ENCODE results near the gene SPIRE2. TPM values are rescaled to one million over a fixed set of nuclear protein-coding genes. Genes with fewer than 3 reads are reported as not detected.

Gene SPIRE2
- total RNA-seq, 1 experiment from 2014 or later, result 3.8 TPM

GRCh38 chr16:89899879-89900481, 71.7 kb downstream of the SPIRE2 start:
- Mint-ChIP-seq H3K4me3 (ENCODE audit: unreplicated experiment) (no peak overlapping the region), H3K27ac (ENCODE audit: low read depth, unreplicated experiment) (no peak overlapping the region), H3K36me3 (ENCODE audit: insufficient read depth, unreplicated experiment) (peaks cover 57% of the 10 kb centered on the region), H3K4me1 (ENCODE audit: insufficient read depth, unreplicated experiment) (no peaks in the 10 kb centered on the region), H3K9me3 (ENCODE audit: unreplicated experiment) (no peaks in the 10 kb centered on the region), H3K27me3 (ENCODE audit: insufficient read depth, unreplicated experiment) (no peaks in the 10 kb centered on the region)
- no peak for DNase-seq (ENCODE audit: unreplicated experiment)
- intact Hi-C loops (cut with micrococcal nuclease), result no loop called here
- TF ChIP-seq CTCF (IDR thresholded peaks at IDR 0.05; ENCODE audit: unreplicated experiment), result no peak
- POLR2A ChIA-PET, result interaction anchor here (0.9 kb wide), 1 partner anchor 9 kb away, joined by 4 read pairs; no protein-coding TSS in a partner anchor
- CTCF ChIA-PET, result no interaction called here
- BruUV-seq (replicated peaks), result no TSS peak

GRCh38 chr16:89900885-89901284, 72.6 kb downstream of the SPIRE2 start:
- ChIA-PET CTCF (no interaction called here), POLR2A (interaction anchor here (1.1 kb wide), 1 partner anchor 9 kb away, joined by 3 read pairs; no protein-coding TSS in a partner anchor)
- no peaks in the 10 kb centered on the region for H3K27me3 Mint-ChIP-seq (ENCODE audit: insufficient read depth, unreplicated experiment)
- peaks cover 60% of the 10 kb centered on the region for H3K36me3 Mint-ChIP-seq (ENCODE audit: insufficient read depth, unreplicated experiment)
- no peaks in the 10 kb centered on the region for H3K9me3 Mint-ChIP-seq (ENCODE audit: unreplicated experiment)
- H3K4me3 Mint-ChIP-seq (ENCODE audit: unreplicated experiment), result no peak overlapping the region
- BruUV-seq (replicated peaks), result no TSS peak
- H3K4me1 Mint-ChIP-seq (ENCODE audit: insufficient read depth, unreplicated experiment), result no peaks in the 10 kb centered on the region
- no peak overlapping the region for H3K27ac Mint-ChIP-seq (ENCODE audit: low read depth, unreplicated experiment)
- TF ChIP-seq CTCF (IDR thresholded peaks at IDR 0.05; ENCODE audit: unreplicated experiment), result no peak
- no peak for DNase-seq (ENCODE audit: unreplicated experiment)
- intact Hi-C loops (cut with micrococcal nuclease), result no loop called here

GRCh38 chr16:89902980-89903379, 74.7 kb downstream of the SPIRE2 start:
- Mint-ChIP-seq H3K27me3 (ENCODE audit: insufficient read depth, unreplicated experiment) (no peaks in the 10 kb centered on the region), H3K4me3 (ENCODE audit: unreplicated experiment) (no peak overlapping the region), H3K4me1 (ENCODE audit: insufficient read depth, unreplicated experiment) (no peaks in the 10 kb centered on the region), H3K27ac (ENCODE audit: low read depth, unreplicated experiment) (no peak overlapping the region), H3K9me3 (ENCODE audit: unreplicated experiment) (no peaks in the 10 kb centered on the region), H3K36me3 (ENCODE audit: insufficient read depth, unreplicated experiment) (peaks cover 66% of the 10 kb centered on the region)
- POLR2A ChIA-PET, result interaction anchor here (0.8 kb wide), 1 partner anchor 30 kb away, joined by 3 read pairs; the partner anchor contains the start of gene TCF25
- no TSS peak for BruUV-seq (replicated peaks)
- CTCF ChIA-PET, result interaction anchor here (1.0 kb wide), 1 partner anchor 42 kb away, joined by 3 read pairs; no protein-coding TSS in a partner anchor
- TF ChIP-seq CTCF (IDR thresholded peaks at IDR 0.05; ENCODE audit: unreplicated experiment), result no peak
- intact Hi-C loops (cut with micrococcal nuclease), result no loop called here
- DNase-seq (ENCODE audit: unreplicated experiment), result no peak

- DNase-seq (ENCODE audit: unreplicated experiment), result no peak
- H3K4me3 Mint-ChIP-seq (ENCODE audit: unreplicated experiment), result no peak overlapping the region
- ChIA-PET CTCF (no interaction called here), POLR2A (interaction anchor here (1.1 kb wide), 1 partner anchor 18 kb away, joined by 4 read pairs; no protein-coding TSS in a partner anchor)
- no TSS peak for BruUV-seq (replicated peaks)
- H3K4me1 Mint-ChIP-seq (ENCODE audit: insufficient read depth, unreplicated experiment), result no peaks in the 10 kb centered on the region
- no peaks in the 10 kb centered on the region for H3K27me3 Mint-ChIP-seq (ENCODE audit: insufficient read depth, unreplicated experiment)
- no peak overlapping the region for H3K27ac Mint-ChIP-seq (ENCODE audit: low read depth, unreplicated experiment)
- TF ChIP-seq CTCF (IDR thresholded peaks at IDR 0.05; ENCODE audit: unreplicated experiment), result no peak
- H3K36me3 Mint-ChIP-seq (ENCODE audit: insufficient read depth, unreplicated experiment), result peaks cover 71% of the 10 kb centered on the region
- intact Hi-C loops (cut with micrococcal nuclease), result no loop called here
- H3K9me3 Mint-ChIP-seq (ENCODE audit: unreplicated experiment), result no peaks in the 10 kb centered on the region
Measured at GRCh38 chr16:89903908-89904515, 75.7 kb downstream of the SPIRE2 start.

All from MCF 10A (cell line).